Activated CD4-positive, alpha-beta T cell treated with anti-CD3 and anti-CD28 coated beads for 24 hours (primary cell): ENCODE results near the gene MYO1C.
"Not testable (repeated sequence)": the region's sequence is repeated elsewhere in the genome, so short reads cannot be mapped to it uniquely, and the experiment has no call there.

Experiments
- DNase-seq, 2 donors: peaks; one replicate each; pipeline ENCODE4 v3.0.0-alpha.2; 2020; ENCODE audit warnings: low read depth in 2 of 2

MYO1C gene

GRCh38 chr17:1423456-1424135 is 68.9 kb downstream of the MYO1C start:
- DNase-seq: no peak

DNA sequence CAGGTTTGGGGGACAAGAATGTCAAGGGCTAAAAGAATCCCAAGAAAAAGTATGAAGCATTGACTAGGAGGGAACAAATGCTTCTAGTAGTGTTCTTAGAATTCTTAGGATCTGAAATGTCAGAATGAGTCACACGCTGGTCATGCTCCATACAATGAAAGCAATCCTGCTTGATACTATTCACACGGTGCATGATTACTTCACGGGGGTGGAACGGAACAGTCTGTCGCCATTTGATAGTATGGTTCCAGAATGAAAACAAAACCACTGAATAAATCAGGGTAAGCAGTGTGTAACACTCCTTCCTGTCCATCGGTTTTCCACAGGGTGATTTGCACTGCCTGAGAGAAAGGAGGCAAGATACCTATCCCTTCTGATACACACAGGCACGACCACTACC is 69.6 kb downstream of the MYO1C start:
- no peak for DNase-seq

- DNase-seq: no peak
Measured at GRCh38 chr17:1421470-1421869, 71.0 kb downstream of the MYO1C start.

DNA sequence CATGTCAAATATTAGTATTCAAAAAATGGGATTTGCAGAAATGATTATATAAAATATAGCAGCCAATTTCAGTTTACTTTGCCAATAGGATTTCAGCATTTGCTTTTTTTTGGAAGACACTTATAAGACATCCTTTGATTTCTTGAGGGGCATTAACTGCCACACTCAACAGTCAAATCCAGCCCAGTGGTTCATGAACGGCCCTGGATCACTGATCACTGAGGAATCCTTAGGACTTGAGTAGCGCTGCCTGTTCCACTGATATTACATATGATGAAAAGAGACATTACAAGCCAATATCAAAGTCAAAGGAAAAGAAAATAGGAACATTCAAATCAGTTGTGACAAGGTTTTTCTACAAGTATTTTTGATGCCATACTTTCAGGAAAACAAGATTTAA is 71.5 kb downstream of the MYO1C start:
- no peak for DNase-seq

GRCh38 chr17:1420163-1420562 is 72.3 kb downstream of the MYO1C start:
- DNase-seq: no peak

DNA sequence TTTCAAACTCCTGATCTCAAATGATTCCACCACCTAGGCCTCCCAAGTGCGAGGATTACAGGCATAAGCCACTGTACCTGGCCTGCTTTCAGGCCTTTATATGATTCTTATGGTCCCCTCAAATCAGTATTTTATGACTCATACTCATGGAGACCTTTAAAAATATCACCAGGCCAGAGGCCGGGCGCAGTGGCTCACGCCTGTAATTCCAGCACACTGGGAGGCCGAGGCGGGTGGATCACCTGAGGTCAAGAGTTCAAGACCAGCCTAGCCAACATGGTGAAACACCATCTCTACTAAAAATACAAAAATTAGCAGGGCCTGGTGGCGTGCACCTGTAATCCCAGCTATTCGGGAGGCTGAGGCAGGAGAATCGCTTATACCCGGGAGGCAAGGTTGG is 74.0 kb downstream of the MYO1C start:
- not testable (repeated sequence) for DNase-seq

DNA sequence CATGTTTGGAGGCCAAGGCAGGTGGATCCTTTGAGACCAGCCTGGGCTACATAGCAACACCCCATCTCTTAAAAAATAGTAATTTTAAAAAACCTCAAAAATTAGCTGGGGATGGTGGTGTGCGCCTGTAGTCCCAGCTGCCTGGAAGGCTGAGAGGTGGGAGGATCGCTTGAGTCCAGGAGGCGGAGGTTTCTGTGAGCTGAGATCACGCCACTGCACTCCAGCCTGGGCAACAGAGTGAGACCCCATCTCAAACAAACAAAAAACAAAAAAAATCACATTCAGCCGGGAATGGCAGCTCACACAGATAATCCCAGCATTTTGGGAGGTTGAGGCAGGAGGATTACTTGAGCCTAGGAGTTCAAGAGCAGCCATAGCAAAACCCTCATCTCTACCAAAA is 76.1 kb downstream of the MYO1C start:
- DNase-seq: no peak

DNA sequence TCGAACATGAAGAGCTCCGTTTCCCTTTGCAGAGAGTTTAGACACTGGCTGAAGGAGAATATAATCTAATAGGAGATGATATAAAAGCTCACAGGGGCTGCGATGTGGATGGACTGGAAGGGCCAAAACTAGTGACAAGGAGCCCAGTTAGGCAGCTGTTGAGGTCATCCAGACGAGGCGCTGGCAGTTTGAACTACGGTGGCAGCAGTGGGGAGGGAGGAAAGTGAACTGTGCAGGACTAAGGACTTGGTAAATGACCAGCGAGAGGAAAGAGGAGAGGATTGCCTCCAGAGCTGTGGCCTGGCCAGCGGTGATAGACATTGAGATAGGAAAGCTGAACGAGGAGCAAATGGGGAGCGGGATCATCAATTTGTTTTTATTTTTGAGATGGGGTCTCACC is 77.9 kb downstream of the MYO1C start:
- DNase-seq: no peak
